ENCODE measurements around the gene C19orf73.

DNA sequence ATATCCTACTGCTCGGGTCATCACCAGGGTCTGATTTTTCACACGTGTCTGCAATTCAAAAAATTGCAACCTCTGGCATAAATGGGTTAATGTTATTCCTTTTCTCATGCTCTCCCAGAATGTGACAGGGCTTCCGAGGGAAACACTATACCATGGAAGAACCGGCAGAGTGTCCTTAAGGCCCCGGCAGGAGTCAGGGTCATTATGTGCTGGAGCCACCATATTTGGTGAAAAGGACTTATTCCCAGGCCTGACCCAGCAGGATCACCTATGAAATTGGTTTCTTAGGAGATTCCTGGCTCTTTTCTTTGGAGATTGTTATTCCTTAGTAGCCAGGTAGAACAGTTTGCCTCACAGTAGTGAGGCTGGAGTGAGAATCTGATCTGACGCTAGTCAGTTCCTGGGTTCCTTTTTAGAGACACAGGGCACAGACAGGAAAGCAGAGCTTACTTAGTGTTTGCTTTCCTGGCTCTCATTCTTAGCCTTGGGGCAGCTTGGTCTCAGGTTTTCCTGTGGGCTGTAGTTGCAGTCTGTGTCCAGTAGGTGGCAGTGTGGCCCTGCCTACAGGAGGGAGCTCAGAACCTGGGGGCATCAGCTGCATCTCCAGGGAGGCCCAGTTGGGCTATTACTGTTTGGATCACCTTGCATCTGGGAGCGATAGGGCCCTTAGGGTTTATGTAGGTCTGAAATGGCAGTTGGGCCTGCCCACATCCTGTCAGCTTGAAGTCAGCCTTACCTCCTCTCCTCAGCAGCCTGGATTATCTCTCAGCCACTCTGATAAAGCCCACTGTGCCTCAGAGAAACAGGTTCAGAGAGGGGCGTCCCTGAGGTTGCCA lies 21.3 kb downstream of the C19orf73 start:
- TF ChIP-seq, protein P1, sequence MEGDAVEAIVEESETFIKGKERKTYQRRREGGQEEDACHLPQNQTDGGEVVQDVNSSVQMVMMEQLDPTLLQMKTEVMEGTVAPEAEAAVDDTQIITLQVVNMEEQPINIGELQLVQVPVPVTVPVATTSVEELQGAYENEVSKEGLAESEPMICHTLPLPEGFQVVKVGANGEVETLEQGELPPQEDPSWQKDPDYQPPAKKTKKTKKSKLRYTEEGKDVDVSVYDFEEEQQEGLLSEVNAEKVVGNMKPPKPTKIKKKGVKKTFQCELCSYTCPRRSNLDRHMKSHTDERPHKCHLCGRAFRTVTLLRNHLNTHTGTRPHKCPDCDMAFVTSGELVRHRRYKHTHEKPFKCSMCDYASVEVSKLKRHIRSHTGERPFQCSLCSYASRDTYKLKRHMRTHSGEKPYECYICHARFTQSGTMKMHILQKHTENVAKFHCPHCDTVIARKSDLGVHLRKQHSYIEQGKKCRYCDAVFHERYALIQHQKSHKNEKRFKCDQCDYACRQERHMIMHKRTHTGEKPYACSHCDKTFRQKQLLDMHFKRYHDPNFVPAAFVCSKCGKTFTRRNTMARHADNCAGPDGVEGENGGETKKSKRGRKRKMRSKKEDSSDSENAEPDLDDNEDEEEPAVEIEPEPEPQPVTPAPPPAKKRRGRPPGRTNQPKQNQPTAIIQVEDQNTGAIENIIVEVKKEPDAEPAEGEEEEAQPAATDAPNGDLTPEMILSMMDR (conservative IDR thresholded peaks at IDR 0.05; ENCODE audit: low read depth, low read length) = peak; percentile 94
- no peak for TF ChIP-seq EZH2phosphoT487 (IDR thresholded peaks at IDR 0.05; ENCODE audit: borderline replicate concordance, low read length)
- no peak for TF ChIP-seq EZH2 (IDR thresholded peaks at IDR 0.05; ENCODE audit: low read length, unreplicated experiment)

All from PC-3 (cell line).